Glutamatergic neuron (in vitro differentiated cells): ENCODE data around the gene RAD51B. TPM values are rescaled to one million over a fixed set of nuclear protein-coding genes. Genes with fewer than 3 reads are reported as not detected.

Source experiments
- DNase-seq: peaks from one replicate; pipeline ENCODE4 v3.0.0; 2022
- H3K27ac Mint-ChIP-seq: one replicate; pipeline ENCODE4 v1.8.0; 2020; ENCODE audit warnings: mild to moderate bottlenecking, mixed read lengths, inconsistent platforms; ENCODE audit not compliant: unreplicated experiment
- H3K27me3 Mint-ChIP-seq: one replicate; pipeline ENCODE4 v1.8.0; 2020; ENCODE audit warnings: mild to moderate bottlenecking, moderate library complexity, mixed read lengths, inconsistent platforms; ENCODE audit not compliant: unreplicated experiment
- H3K36me3 Mint-ChIP-seq: one replicate; pipeline ENCODE4 v1.8.0; 2020; ENCODE audit warnings: mild to moderate bottlenecking, mixed read lengths, inconsistent platforms; ENCODE audit not compliant: unreplicated experiment
- H3K4me1 Mint-ChIP-seq: one replicate; pipeline ENCODE4 v1.8.0; 2020; ENCODE audit warnings: mild to moderate bottlenecking, low read depth, mixed read lengths, inconsistent platforms; ENCODE audit not compliant: unreplicated experiment
- H3K4me3 Mint-ChIP-seq: one replicate; pipeline ENCODE4 v1.8.0; 2020; ENCODE audit warnings: mild to moderate bottlenecking, mixed read lengths, inconsistent platforms; ENCODE audit not compliant: unreplicated experiment
- H3K9me3 Mint-ChIP-seq: one replicate; pipeline ENCODE4 v1.8.0; 2020; ENCODE audit warnings: mild to moderate bottlenecking, moderate library complexity, mixed read lengths, inconsistent platforms; ENCODE audit not compliant: unreplicated experiment
- CTCF ChIP-seq: fragments of 200-600 bp; sonication (generic); IDR thresholded peaks from one replicate; pipeline ENCODE4 v1.5.0; 2021; ENCODE audit not compliant: partially characterized antibody, unreplicated experiment
- total RNA-seq: library from RNA; stranded (reverse); fragmentation: NEBNext Ultra II Directional; extraction: Animal tissue kit (Norgen Biotek cat#: 25700); gene quantifications from one replicate; pipeline ENCODE4 v1.2.1, GENCODE V29; 2021; ENCODE audit not compliant: unreplicated experiment

RAD51B gene
- total RNA-seq, 1 donor from 2014 or later = 9.7 TPM

- TF ChIP-seq CTCF = no peak
- peaks cover 1% of the 10 kb centered on the region for H3K4me1 Mint-ChIP-seq
- DNase-seq = no peak
- H3K36me3 Mint-ChIP-seq = peaks cover 8% of the 10 kb centered on the region
- no peak overlapping the region for H3K4me3 Mint-ChIP-seq
- no peak overlapping the region for H3K27ac Mint-ChIP-seq
- H3K27me3 Mint-ChIP-seq = peaks cover 3% of the 10 kb centered on the region
- H3K9me3 Mint-ChIP-seq = no peaks in the 10 kb centered on the region
Measured at GRCh38 chr14:67928375-67928774, 108.8 kb downstream of the RAD51B start.

GRCh38 chr14:67932708-67933246 is 113.2 kb downstream of the RAD51B start:
- Mint-ChIP-seq H3K4me1 (peaks cover 7% of the 10 kb centered on the region), H3K36me3 (peaks cover 4% of the 10 kb centered on the region)
- no peak for TF ChIP-seq CTCF

GRCh38 chr14:67933266-67933665 is 113.7 kb downstream of the RAD51B start:
- no peak for TF ChIP-seq CTCF
- no peak for DNase-seq
- peaks cover 7% of the 10 kb centered on the region for H3K4me1 Mint-ChIP-seq
- no peak overlapping the region for H3K4me3 Mint-ChIP-seq
- H3K36me3 Mint-ChIP-seq = peaks cover 4% of the 10 kb centered on the region
- no peak overlapping the region for H3K27ac Mint-ChIP-seq
- no peaks in the 10 kb centered on the region for H3K27me3 Mint-ChIP-seq
- H3K9me3 Mint-ChIP-seq = no peaks in the 10 kb centered on the region

More at GRCh38 chr14:67932708-67933246, 113.2 kb downstream of the RAD51B start:
- Mint-ChIP-seq H3K4me3 (no peak overlapping the region), H3K27ac (no peak overlapping the region), H3K27me3 (no peaks in the 10 kb centered on the region), H3K9me3 (no peaks in the 10 kb centered on the region)
- DNase-seq = no peak

GRCh38 chr14:67934087-67934486 is 114.5 kb downstream of the RAD51B start:
- Mint-ChIP-seq H3K27me3 (no peaks in the 10 kb centered on the region), H3K27ac (no peak overlapping the region), H3K9me3 (no peaks in the 10 kb centered on the region), H3K4me3 (no peak overlapping the region), H3K4me1 (peaks cover 7% of the 10 kb centered on the region), H3K36me3 (peaks cover 4% of the 10 kb centered on the region)
- DNase-seq = no peak
- peak; percentile 60 for TF ChIP-seq CTCF

GRCh38 chr14:67934862-67935261 is 115.3 kb downstream of the RAD51B start:
- no peak for TF ChIP-seq CTCF
- no peak for DNase-seq
- H3K36me3 Mint-ChIP-seq = peaks cover 4% of the 10 kb centered on the region
- H3K27me3 Mint-ChIP-seq = no peaks in the 10 kb centered on the region
- no peak overlapping the region for H3K27ac Mint-ChIP-seq
- peaks cover 7% of the 10 kb centered on the region for H3K4me1 Mint-ChIP-seq
- H3K9me3 Mint-ChIP-seq = no peaks in the 10 kb centered on the region
- no peak overlapping the region for H3K4me3 Mint-ChIP-seq
